Breast epithelium (tissue), 3 donors: ENCODE results near the gene STEAP2.

Experiments used
- POLR2AphosphoS5 ChIP-seq, 3 donors: sonication (generic); formaldehyde crosslinking; IDR thresholded peaks; one replicate each; pipeline ENCODE4 v1.6.1; 2017; ENCODE audit warnings: antibody characterized with exemption in 3 of 3
- TF ChIP-seq, protein P1 (sequence below), 3 donors: fragments of 450-650 bp; IDR thresholded peaks; one replicate each; pipeline ENCODE4 v1.5.1; 2016 to 2017; ENCODE audit warnings: antibody characterized with exemption in 3 of 3, mild to moderate bottlenecking in 3 of 3, moderate library complexity in 3 of 3

DNA sequence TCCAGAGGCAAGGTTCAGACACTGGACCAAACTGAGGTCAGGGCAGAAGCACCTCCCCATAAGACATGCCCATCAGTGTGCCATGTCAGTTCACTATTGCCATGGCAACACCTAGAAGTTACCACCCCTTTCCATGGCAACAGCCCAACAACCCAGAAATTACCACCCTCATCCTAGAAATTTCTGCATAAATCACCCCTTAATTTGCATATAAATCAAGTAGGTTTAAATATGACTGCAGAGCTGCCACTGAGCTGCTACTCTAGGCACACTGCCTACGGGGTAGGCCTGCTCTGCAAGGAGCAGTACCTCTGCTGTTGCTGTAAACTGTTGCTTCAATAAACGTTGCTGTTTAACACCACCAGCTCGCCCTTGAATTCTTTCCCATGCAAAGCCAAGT, 12.7 kb downstream of the STEAP2 start:
- TF ChIP-seq, protein P1, sequence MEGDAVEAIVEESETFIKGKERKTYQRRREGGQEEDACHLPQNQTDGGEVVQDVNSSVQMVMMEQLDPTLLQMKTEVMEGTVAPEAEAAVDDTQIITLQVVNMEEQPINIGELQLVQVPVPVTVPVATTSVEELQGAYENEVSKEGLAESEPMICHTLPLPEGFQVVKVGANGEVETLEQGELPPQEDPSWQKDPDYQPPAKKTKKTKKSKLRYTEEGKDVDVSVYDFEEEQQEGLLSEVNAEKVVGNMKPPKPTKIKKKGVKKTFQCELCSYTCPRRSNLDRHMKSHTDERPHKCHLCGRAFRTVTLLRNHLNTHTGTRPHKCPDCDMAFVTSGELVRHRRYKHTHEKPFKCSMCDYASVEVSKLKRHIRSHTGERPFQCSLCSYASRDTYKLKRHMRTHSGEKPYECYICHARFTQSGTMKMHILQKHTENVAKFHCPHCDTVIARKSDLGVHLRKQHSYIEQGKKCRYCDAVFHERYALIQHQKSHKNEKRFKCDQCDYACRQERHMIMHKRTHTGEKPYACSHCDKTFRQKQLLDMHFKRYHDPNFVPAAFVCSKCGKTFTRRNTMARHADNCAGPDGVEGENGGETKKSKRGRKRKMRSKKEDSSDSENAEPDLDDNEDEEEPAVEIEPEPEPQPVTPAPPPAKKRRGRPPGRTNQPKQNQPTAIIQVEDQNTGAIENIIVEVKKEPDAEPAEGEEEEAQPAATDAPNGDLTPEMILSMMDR (IDR thresholded peaks at IDR 0.05), result no peak
- no peak for TF ChIP-seq POLR2AphosphoS5 (IDR thresholded peaks at IDR 0.05)
